ENCODE measurements around the gene ALLC. TPM values are rescaled to one million over a fixed set of nuclear protein-coding genes. Genes with fewer than 3 reads are reported as not detected.

Gene ALLC
- total RNA-seq, 4 donors from 2014 or later, result not detected

DNA sequence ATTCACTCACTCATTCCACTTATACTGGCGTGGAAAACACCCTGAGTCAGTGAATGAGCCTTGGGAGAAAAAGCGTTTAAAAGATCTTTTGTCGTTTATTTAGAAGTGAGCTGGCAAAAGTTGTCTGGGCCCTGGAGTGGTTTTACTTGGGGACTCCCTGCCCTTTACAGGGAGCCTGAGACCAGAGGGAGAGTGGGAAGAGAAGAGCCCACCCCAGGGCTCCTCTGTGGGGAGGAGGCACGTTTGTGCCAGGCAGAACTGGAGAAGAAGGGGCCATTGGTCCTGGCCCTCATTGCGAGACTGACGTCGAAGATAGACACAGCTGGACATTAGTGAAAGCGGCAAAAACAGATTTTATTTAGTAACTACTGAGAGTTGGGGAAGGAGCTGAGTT is 71.1 kb downstream of the ALLC start:
- TF ChIP-seq, protein P1, sequence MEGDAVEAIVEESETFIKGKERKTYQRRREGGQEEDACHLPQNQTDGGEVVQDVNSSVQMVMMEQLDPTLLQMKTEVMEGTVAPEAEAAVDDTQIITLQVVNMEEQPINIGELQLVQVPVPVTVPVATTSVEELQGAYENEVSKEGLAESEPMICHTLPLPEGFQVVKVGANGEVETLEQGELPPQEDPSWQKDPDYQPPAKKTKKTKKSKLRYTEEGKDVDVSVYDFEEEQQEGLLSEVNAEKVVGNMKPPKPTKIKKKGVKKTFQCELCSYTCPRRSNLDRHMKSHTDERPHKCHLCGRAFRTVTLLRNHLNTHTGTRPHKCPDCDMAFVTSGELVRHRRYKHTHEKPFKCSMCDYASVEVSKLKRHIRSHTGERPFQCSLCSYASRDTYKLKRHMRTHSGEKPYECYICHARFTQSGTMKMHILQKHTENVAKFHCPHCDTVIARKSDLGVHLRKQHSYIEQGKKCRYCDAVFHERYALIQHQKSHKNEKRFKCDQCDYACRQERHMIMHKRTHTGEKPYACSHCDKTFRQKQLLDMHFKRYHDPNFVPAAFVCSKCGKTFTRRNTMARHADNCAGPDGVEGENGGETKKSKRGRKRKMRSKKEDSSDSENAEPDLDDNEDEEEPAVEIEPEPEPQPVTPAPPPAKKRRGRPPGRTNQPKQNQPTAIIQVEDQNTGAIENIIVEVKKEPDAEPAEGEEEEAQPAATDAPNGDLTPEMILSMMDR (IDR thresholded peaks at IDR 0.05; ENCODE audit: low read depth), result no peak

DNA sequence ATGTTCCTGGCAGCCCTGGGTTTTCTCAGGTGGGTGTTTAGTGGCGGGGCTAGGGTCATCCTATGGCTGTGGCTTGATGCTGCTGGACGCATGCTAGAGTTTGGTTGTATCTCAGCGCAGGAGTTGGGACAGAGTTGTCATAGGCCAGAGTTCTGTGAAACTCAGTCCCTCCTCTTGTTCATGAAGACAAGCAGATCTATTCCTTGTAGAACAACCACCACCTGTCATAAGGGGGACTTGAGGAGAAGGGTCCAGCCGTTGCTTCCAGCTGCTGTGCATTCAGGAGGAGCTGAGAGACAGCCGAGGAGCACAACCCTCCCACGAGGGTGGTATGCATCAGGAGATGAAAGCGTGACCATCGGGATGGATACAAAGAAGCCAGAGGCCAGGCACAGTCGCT is 71.8 kb downstream of the ALLC start:
- TF ChIP-seq, protein P1 (IDR thresholded peaks at IDR 0.05; ENCODE audit: low read depth), result no peak

DNA sequence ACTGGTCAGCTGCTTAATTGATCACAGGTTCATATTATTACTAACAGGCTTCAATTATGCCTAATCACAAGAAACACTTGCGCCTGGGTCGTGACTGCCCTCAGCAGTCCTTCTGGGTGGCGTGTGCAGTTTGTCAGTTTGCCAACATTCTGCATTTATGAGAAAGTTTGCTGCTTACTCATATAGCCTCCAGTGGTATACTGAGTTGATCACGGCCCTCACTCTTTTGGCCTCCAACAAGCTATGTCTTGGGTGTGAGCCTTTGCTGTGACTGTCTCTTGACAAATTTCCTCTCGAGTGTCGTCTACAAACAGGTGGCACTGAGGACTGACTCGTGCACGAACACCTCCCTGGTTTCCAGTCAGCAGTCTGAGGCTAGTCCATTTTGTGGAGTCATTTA is 72.6 kb downstream of the ALLC start:
- TF ChIP-seq, protein P1 (IDR thresholded peaks at IDR 0.05; ENCODE audit: low read depth), result no peak

DNA sequence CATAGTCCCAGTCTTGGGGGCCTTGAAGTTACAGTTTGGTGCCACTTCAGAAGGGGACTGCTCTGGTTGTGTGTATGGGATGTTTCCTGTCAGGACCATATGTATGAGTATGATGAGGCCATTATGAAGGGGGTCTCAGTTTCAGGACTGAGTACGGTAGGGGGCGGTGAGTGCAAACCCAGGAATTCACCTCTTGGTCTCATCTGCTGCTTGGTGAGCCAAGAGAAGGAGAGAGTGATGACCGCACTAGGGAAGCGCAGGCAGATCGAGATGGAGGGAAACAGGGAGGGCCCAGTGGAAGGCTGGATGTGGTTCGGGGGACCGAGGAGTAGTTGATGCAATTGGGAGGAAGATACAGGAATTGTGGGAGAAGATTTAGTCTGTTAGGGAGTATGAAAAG is 73.8 kb downstream of the ALLC start:
- TF ChIP-seq, protein P1 (IDR thresholded peaks at IDR 0.05; ENCODE audit: low read depth), result no peak

DNA sequence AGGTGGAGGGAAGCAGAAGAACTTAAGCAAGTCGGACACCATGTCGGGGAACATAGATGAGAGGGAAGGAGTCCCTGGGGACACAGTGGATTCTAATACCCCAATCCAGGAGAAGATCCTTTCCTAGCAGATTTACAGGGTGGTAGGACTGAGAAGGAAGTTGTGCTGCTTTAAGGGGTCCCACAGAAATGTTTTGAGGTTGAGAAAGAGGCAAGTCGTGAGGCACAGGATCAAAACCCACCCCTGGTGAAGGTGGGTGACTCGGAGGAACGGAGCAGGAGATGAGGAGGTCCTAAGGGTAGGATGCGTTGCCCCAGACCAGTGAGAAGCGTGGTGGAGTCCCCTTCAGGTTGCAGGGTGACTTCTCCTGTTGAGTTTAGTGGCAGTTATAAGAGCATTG is 78.1 kb downstream of the ALLC start:
- TF ChIP-seq, protein P1 (IDR thresholded peaks at IDR 0.05; ENCODE audit: low read depth), result no peak

DNA sequence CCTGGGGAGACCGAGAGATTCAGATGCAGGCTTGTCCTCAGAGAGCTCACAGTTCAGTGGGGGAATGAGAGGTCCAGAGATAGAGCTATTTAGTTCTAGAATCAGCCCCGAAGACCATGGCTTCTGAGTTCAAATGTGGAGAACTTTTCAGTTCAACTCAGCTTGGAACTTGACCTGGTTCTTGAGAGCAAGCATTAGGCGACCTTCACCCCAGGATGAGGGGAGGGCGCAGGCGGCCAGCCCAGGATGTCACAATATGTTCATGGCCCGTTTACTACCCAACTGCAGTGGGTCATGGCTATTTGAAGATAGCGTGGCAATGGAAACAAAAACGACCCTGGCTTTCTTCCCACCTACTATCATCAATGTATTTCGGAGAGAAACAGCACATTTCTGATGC is 79.1 kb downstream of the ALLC start:
- TF ChIP-seq, protein P1 (IDR thresholded peaks at IDR 0.05; ENCODE audit: low read depth), result no peak

DNA sequence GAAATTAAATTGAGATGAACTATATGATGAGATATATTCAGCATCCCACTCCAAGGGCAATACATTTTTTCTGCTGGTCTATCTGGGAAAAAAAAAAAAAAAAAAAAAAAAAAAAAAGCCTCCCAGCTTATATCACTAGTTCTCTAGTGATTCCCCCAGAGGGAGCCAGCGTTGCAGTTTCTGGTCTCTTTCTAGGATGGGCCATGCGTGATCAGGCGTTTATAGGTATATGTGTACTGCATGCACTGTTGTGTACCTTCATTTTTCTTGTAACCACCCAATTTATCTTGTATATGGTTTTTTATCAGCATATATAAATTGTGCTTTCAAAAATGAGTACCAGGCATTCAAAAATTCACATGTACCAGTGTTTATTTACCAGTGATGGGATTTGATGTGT is 80.5 kb downstream of the ALLC start:
- TF ChIP-seq, protein P1 (IDR thresholded peaks at IDR 0.05; ENCODE audit: low read depth), result no peak
